NCI-H446 treated with DMSO at 0.1 percent for 48 hours (cell line): ENCODE measurements around the gene ZKSCAN3.
"Not testable (repeated sequence)": the region's sequence is repeated elsewhere in the genome, so short reads cannot be mapped to it uniquely, and the experiment has no call there.

Source experiments
- DNase-seq: peaks from one replicate; lab custom pipeline; 2025; lab: John Stamatoyannopoulos, UW

ZKSCAN3 gene

GRCh38 chr6:28343898-28344677, 5.7 kb upstream of the ZKSCAN3 start:
- no peak for DNase-seq

GRCh38 chr6:28345201-28345600, 4.5 kb upstream of the ZKSCAN3 start:
- DNase-seq = no peak

- DNase-seq = no peak
Measured at GRCh38 chr6:28347119-28347518, 2.6 kb upstream of the ZKSCAN3 start.

GRCh38 chr6:28349344-28349891, 329 bp upstream of the ZKSCAN3 start:
- no peak for DNase-seq

- no peak for DNase-seq
Measured at GRCh38 chr6:28351087-28351486, 1.3 kb downstream of the ZKSCAN3 start.

- DNase-seq = no peak
Measured at GRCh38 chr6:28351493-28351925, 1.8 kb downstream of the ZKSCAN3 start.

GRCh38 chr6:28353356-28353755, 3.6 kb downstream of the ZKSCAN3 start:
- no peak for DNase-seq

- DNase-seq = no peak
Measured at GRCh38 chr6:28353981-28354676, 4.4 kb downstream of the ZKSCAN3 start.

- DNase-seq = no peak
Measured at GRCh38 chr6:28354688-28355554, 5.2 kb downstream of the ZKSCAN3 start.

- peak; percentile 71 for DNase-seq
Measured at GRCh38 chr6:28355743-28356665, 6.3 kb downstream of the ZKSCAN3 start.

GRCh38 chr6:28356666-28357020, 6.9 kb downstream of the ZKSCAN3 start:
- DNase-seq = no peak

GRCh38 chr6:28357036-28357435, 7.3 kb downstream of the ZKSCAN3 start:
- no peak for DNase-seq

- not testable (repeated sequence) for DNase-seq
Measured at GRCh38 chr6:28359562-28359961, 9.8 kb downstream of the ZKSCAN3 start.

- no peak for DNase-seq
Measured at GRCh38 chr6:28360961-28361360, 11.2 kb downstream of the ZKSCAN3 start.

GRCh38 chr6:28365590-28365989, 15.8 kb downstream of the ZKSCAN3 start:
- not testable (repeated sequence) for DNase-seq

GRCh38 chr6:28368522-28368921, 18.8 kb downstream of the ZKSCAN3 start:
- DNase-seq = no peak

- no peak for DNase-seq
Measured at GRCh38 chr6:28369463-28369862, 19.7 kb downstream of the ZKSCAN3 start.

- DNase-seq = no peak
Measured at GRCh38 chr6:28370440-28370839, 20.7 kb downstream of the ZKSCAN3 start.

- DNase-seq = no peak
Measured at GRCh38 chr6:28371280-28371679, 21.5 kb downstream of the ZKSCAN3 start.

- no peak for DNase-seq
Measured at GRCh38 chr6:28371706-28372451, 22.1 kb downstream of the ZKSCAN3 start.
